22Rv1 (cell line): ENCODE measurements around the gene SZT2.

ENCODE experiments used
- CTCF ChIP-seq: fragments of 450-650 bp; IDR thresholded peaks from 2 replicates; pipeline ENCODE4 v1.5.1; 2017; ENCODE audit warnings: mild to moderate bottlenecking
- ZFX ChIP-seq: fragments of 450-650 bp; IDR thresholded peaks from 2 replicates; pipeline ENCODE4 v1.6.1; 2017; ENCODE audit warnings: antibody characterized with exemption, borderline replicate concordance

GRCh38 chr1:43438006-43438405 is 48.3 kb downstream of the SZT2 start:
- no peak for TF ChIP-seq CTCF
- no peak for TF ChIP-seq ZFX
